A673 (cell line): ENCODE measurements around the gene CSPG4.

ENCODE experiments used
- EZH2 ChIP-seq: fragments of 200-600 bp; sonication (generic); IDR thresholded peaks from 2 replicates; pipeline ENCODE4 v1.6.1; 2017; ENCODE audit warnings: borderline replicate concordance, low read depth, mild to moderate bottlenecking, mixed read lengths, antibody characterized with exemption, low read length; ENCODE audit not compliant: poor library complexity, severe bottlenecking
- TF ChIP-seq, protein P1 (sequence below): fragments of 300-800, 200-600 bp; sonication (generic); conservative IDR thresholded peaks from 2 replicates; pipeline ENCODE4 v1.5.1; 2017; ENCODE audit warnings: low read depth, mild to moderate bottlenecking, antibody characterized with exemption, low read length, moderate library complexity, mixed read lengths

DNA sequence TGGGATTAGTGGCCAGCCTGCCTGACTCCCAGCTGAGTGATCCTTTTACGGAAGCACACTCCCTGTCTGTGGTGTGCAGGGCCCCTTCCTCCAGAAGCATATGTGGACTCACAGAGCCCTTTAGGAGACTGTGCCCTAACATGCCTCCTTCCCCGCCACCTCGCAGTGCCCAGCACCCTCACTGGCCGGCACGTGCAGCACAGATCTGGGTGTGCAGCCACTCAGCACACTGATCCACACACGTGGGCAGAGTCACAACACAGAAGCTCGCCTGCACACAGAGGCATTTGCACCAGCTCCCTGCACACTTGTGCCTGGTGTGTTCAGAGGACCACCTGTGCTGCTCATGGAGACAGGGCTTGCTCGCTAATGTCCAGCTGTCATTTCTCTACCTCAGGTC is 23.6 kb upstream of the CSPG4 start:
- TF ChIP-seq, protein P1, sequence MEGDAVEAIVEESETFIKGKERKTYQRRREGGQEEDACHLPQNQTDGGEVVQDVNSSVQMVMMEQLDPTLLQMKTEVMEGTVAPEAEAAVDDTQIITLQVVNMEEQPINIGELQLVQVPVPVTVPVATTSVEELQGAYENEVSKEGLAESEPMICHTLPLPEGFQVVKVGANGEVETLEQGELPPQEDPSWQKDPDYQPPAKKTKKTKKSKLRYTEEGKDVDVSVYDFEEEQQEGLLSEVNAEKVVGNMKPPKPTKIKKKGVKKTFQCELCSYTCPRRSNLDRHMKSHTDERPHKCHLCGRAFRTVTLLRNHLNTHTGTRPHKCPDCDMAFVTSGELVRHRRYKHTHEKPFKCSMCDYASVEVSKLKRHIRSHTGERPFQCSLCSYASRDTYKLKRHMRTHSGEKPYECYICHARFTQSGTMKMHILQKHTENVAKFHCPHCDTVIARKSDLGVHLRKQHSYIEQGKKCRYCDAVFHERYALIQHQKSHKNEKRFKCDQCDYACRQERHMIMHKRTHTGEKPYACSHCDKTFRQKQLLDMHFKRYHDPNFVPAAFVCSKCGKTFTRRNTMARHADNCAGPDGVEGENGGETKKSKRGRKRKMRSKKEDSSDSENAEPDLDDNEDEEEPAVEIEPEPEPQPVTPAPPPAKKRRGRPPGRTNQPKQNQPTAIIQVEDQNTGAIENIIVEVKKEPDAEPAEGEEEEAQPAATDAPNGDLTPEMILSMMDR = no peak
- no peak for TF ChIP-seq EZH2
